Measurements from ENCODE around the gene ZNF518A. TPM values are rescaled to one million over a fixed set of nuclear protein-coding genes. Genes with fewer than 3 reads are reported as not detected.

The ZNF518A gene, protein sequence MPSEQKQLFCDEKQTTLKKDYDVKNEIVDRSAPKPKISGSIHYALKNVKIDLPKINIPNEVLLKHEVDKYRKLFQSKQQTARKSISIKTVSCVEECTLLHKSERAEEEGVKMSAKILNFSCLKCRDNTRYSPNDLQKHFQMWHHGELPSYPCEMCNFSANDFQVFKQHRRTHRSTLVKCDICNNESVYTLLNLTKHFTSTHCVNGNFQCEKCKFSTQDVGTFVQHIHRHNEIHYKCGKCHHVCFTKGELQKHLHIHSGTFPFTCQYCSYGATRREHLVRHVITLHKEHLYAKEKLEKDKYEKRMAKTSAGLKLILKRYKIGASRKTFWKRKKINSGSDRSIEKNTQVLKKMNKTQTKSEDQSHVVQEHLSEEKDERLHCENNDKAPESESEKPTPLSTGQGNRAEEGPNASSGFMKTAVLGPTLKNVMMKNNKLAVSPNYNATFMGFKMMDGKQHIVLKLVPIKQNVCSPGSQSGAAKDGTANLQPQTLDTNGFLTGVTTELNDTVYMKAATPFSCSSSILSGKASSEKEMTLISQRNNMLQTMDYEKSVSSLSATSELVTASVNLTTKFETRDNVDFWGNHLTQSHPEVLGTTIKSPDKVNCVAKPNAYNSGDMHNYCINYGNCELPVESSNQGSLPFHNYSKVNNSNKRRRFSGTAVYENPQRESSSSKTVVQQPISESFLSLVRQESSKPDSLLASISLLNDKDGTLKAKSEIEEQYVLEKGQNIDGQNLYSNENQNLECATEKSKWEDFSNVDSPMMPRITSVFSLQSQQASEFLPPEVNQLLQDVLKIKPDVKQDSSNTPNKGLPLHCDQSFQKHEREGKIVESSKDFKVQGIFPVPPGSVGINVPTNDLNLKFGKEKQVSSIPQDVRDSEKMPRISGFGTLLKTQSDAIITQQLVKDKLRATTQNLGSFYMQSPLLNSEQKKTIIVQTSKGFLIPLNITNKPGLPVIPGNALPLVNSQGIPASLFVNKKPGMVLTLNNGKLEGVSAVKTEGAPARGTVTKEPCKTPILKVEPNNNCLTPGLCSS (N-terminal part only)
- total RNA-seq: 10 to 100 TPM; 22.4 to 24.0 TPM
- 10 to 100 TPM; 11.1 to 12.4 TPM for polyA plus RNA-seq

DNA sequence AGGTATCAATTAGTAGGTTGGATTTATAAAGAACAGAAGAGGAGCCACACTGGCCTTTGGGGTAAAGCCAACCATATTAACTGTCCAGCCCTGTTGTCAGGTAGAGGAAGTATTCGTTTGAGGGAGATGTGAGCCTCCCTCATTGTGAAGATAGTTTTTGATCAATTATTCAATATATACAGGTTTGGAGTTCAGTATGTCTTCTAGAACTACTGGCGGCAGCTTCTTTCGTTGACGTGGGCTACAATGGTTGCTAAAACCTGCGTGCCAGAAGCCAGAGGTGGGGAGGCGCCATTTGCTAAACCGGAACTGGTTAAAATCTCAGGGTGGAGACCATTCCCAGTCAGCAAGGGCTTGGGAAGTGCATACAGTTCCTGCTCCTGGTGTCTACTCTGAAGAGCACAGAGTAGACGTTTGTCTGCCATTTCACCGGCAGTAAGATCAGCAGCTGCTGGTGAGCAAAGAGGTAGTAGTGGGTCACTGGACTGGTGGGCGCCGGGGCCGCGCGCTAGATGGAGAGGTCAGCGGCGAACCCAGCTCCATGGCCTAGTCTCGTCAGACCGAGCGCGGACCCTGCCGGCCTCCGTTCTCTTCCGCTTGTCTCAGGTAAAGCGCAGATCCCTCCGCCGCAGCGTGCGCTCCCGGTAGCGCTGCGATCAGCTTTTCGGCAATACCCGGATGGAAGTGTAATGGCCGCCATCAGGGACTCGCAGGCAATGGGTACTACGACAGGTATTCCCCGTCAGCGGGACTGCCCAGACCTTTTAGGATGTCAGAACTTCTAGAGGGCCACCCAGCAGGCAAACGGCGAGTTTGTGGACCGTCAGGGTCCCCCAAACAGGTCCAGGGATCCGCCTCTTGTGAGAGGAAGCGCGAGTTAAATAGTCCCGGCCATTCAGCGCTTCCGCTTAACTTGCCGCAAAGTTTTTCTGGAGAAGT lies at the start of gene ZNF518A:
ZNF518A (plus strand) TSS at position 911 of the 939 bp plus-strand sequence. CDS start 26,026 bp downstream, outside the sequence.
- peaks cover 24 to 36% of the 10 kb centered on the region in 2 donors for H3K36me3 Mint-ChIP-seq

DNA sequence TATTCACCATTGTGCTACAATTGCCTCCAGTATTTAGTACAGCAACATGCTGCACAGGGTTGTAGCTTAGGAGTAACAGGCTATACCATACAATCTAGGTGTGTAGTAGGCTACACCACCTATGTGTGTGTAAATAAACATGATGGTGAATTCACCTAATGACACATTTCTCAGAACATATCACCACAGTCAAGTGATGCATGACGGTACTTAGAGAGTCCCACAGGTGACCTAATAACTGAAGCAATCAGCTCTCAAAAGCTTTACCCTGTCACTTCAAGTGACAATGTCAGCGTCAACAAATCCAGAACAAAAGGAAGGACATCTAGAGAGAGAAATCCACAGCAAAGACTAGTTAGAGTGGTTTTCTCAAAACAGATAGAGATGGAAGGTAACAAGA lies 47.9 kb upstream of the ZNF518A start:
- H3K4me3 Mint-ChIP-seq: no peak overlapping the region
- H3K36me3 Mint-ChIP-seq: peaks cover 15 to 44% of the 10 kb centered on the region in 2 donors
- H3K9me3 ChIP-seq (ENCODE audit: control insufficient read depth in 1 of 2, low read length in 2 of 2): no peaks in the 10 kb centered on the region
- H3K27me3 ChIP-seq (ENCODE audit: insufficient read depth, low read length): no peaks in the 10 kb centered on the region
- H3K27me3 Mint-ChIP-seq: no peaks in the 10 kb centered on the region
- intact Hi-C loops (cut with micrococcal nuclease): no loop called here
- DNase-seq: no peak
- H3K27ac Mint-ChIP-seq: no peak overlapping the region
- no peaks in the 10 kb centered on the region for H3K9me3 Mint-ChIP-seq
- no peaks in the 10 kb centered on the region for H3K36me3 ChIP-seq (ENCODE audit: insufficient read depth, low read length)
- ChIA-PET CTCF (ENCODE audit: partially characterized antibody) (interaction anchor here (1.0 kb wide), 1 partner anchor 65 kb away, joined by 4 read pairs; no protein-coding TSS in a partner anchor), POLR2A (ENCODE audit: partially characterized antibody) (interaction anchor here (1.2 kb wide), 1 partner anchor 48 kb away, joined by 3 read pairs; the partner anchor contains the start of gene ZNF518A)
- H3K4me3 ChIP-seq (ENCODE audit: low read length in 2 of 2): no peak overlapping the region
- no peaks in the 10 kb centered on the region for H3K4me1 ChIP-seq (ENCODE audit: insufficient read depth, low read length)
- H3K27ac ChIP-seq (ENCODE audit: low read depth, low read length): no peak overlapping the region
- no peaks in the 10 kb centered on the region for H3K4me1 Mint-ChIP-seq

More for the DNA sequence above, at the start of gene ZNF518A:
- Mint-ChIP-seq H3K9me3 (peaks cover 0 to 20% (median 11%) of the 10 kb centered on the region in 8 donors), H3K4me3 (peak within 1 kb of the TSS; percentile 90 to 98 (median 96)), H3K27ac (peak within 1 kb of the TSS; percentile 99 to 100 (median 99)), H3K27me3 (peaks cover 20 to 31% of the 10 kb centered on the region in 2 donors), H3K4me1 (peaks cover 11 to 23% (median 17%) of the 10 kb centered on the region in 4 donors)
- Histone ChIP-seq H3K36me3 (ENCODE audit: insufficient read depth, low read length) (peaks cover 3% of the 10 kb centered on the region), H3K4me1 (ENCODE audit: insufficient read depth, low read length) (peaks cover 17% of the 10 kb centered on the region), H3K9me3 (ENCODE audit: control insufficient read depth in 1 of 2, low read length in 2 of 2) (no peaks in the 10 kb centered on the region), H3K4me3 (ENCODE audit: low read length in 2 of 2) (peak within 1 kb of the TSS; percentile 96 to 99), H3K27ac (ENCODE audit: low read depth, low read length) (peak within 1 kb of the TSS; percentile 97), H3K27me3 (ENCODE audit: insufficient read depth, low read length) (peaks cover 9% of the 10 kb centered on the region)
- intact Hi-C loops (cut with micrococcal nuclease): loop anchor here (1.0 kb wide), 4 partner anchors 39 to 435 kb away; partner anchors contain the start of genes CC2D2B and CCNJ
- peak; percentile 90 to 95 (median 94) for DNase-seq
- CTCF ChIA-PET (ENCODE audit: partially characterized antibody): interaction anchor here (0.8 to 2.4 kb wide), 6 partner anchors 16 to 436 kb away, joined by 3 to 34 read pairs (median 4); partner anchors contain the start of gene TCTN3
- POLR2A ChIA-PET (ENCODE audit: partially characterized antibody): interaction anchor here (0.9 to 2.4 kb wide), 16 partner anchors 9 to 1190 kb away, joined by 3 to 378 read pairs (median 4); partner anchors contain the start of genes CC2D2B, CCNJ, FRAT1 and TCTN3

DNA sequence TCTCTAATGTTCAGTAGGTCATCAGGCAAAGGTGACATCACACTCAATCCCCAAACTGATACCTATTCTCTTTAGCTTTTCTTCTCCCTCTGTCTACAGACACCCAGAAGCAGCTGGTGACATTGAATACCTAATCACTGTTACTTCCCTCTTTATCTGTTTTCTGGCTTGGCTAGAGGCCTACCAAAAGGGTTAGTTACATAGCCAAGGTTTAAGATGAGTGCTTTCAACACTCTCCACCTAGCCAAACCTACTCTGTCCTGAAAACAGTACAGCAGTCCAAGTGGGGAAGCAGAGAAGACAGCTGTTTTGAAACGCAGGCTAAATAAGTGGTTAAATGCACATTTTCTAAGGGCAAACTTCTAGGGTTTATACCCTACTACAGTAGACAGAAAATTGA lies 47.3 kb upstream of the ZNF518A start:
- Histone ChIP-seq H3K36me3 (ENCODE audit: insufficient read depth, low read length) (no peaks in the 10 kb centered on the region), H3K4me1 (ENCODE audit: insufficient read depth, low read length) (no peaks in the 10 kb centered on the region), H3K4me3 (ENCODE audit: low read length in 2 of 2) (no peak overlapping the region), H3K9me3 (ENCODE audit: control insufficient read depth in 1 of 2, low read length in 2 of 2) (no peaks in the 10 kb centered on the region), H3K27me3 (ENCODE audit: insufficient read depth, low read length) (no peaks in the 10 kb centered on the region), H3K27ac (ENCODE audit: low read depth, low read length) (no peak overlapping the region)
- Mint-ChIP-seq H3K4me1 (no peaks in the 10 kb centered on the region), H3K27me3 (no peaks in the 10 kb centered on the region), H3K4me3 (no peak overlapping the region), H3K9me3 (no peaks in the 10 kb centered on the region), H3K27ac (no peak overlapping the region), H3K36me3 (peaks cover 16 to 46% of the 10 kb centered on the region in 2 donors)
- intact Hi-C loops (cut with micrococcal nuclease): no loop called here
- DNase-seq: no peak
- ChIA-PET CTCF (ENCODE audit: partially characterized antibody) (interaction anchor here (0.8 to 1.0 kb wide), 2 partner anchors 10 to 66 kb away, joined by 3 to 4 read pairs; no protein-coding TSS in a partner anchor), POLR2A (ENCODE audit: partially characterized antibody) (interaction anchor here (0.8 to 1.2 kb wide), 2 partner anchors 39 to 47 kb away, joined by 3 read pairs; partner anchors contain the start of gene ZNF518A)

DNA sequence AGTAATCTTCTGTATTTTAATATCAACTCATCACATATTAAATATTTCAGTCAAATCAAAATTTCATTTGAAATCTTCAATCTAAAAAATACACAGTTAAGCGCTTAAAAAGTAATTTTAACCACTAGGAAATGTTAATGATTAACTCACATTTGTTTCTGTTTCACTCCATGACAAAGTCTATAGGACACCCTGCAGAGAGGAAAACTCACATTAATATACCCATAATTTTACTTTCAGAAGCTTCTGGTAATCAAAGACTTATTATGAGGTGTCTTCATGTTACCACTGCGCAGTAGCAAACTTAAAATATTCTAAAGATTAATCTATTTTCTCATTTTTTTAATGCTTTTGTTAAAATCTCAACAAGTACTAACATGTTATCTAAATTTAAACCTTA lies 41.0 kb upstream of the ZNF518A start:
- ChIA-PET CTCF (ENCODE audit: partially characterized antibody) (interaction anchor here (0.9 to 3.2 kb wide), 5 partner anchors 40 to 395 kb away, joined by 3 to 34 read pairs (median 13); partner anchors contain the start of genes TCTN3 and ZNF518A), POLR2A (ENCODE audit: partially characterized antibody) (interaction anchor here (0.8 to 5.6 kb wide), 11 partner anchors 15 to 1648 kb away, joined by 3 to 378 read pairs (median 3); partner anchors contain the start of genes ALDH18A1, CC2D2B, CCNJ and TCTN3)
- Mint-ChIP-seq H3K27me3 (peaks cover 19 to 23% of the 10 kb centered on the region in 2 donors), H3K27ac (peak overlapping the region in 6 of 7 donors; percentile 16 to 100 (median 99)), H3K4me3 (peak overlapping the region; percentile 36 to 97 (median 92)), H3K4me1 (peaks cover 5 to 11% (median 7%) of the 10 kb centered on the region in 4 donors), H3K9me3 (peaks cover 0 to 22% (median 9%) of the 10 kb centered on the region in 8 donors), H3K36me3 (peaks cover 18 to 24% of the 10 kb centered on the region in 2 donors)
- Histone ChIP-seq H3K4me1 (ENCODE audit: insufficient read depth, low read length) (peaks cover 12% of the 10 kb centered on the region), H3K27me3 (ENCODE audit: insufficient read depth, low read length) (peaks cover 9% of the 10 kb centered on the region), H3K4me3 (ENCODE audit: low read length in 2 of 2) (peak overlapping the region in 1 of 2 donors; percentile 88), H3K27ac (ENCODE audit: low read depth, low read length) (no peak overlapping the region), H3K9me3 (ENCODE audit: control insufficient read depth in 1 of 2, low read length in 2 of 2) (no peaks in the 10 kb centered on the region), H3K36me3 (ENCODE audit: insufficient read depth, low read length) (no peaks in the 10 kb centered on the region)
- no peak for DNase-seq
- intact Hi-C loops (cut with micrococcal nuclease): loop anchor here (1.0 kb wide), 2 partner anchors 46 to 395 kb away; partner anchors contain the start of gene CCNJ

DNA sequence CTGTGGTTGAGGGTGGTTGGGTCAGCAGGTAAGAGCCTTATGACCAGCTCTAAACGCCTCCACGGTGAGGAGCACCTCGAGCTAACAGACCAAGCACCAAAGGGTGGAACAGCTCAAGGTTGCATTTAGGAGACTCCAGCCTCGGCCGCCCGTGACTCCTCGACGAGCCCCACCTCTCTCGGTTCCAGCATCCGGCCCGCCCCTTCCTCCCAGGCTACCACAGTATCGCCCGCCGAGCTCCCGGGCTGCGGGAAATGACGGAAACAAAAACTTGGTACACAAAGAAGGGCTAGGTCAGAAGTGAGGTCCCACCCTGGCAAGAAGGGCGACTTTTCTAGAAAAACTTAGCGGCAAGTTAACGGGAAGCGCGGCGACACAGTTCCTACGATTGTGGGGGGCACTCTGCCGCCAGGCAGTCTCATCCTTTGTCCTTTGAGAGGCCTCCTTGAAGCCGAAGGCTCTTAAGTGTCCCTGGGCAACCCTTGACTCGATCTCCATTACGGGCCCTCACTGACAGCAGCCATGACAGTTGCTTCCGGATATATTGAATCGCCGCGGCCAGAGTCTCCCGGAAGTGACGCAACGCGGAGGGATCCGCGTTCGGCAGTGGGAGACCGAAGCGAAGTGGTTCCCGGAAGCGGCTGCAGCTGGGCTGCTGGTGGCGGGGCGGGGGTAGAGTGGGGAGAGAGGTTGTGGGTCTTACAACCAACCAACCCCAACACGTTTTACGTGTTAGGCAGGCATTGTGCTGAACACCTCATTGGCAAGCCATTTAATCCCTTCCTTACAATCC lies 40.2 kb upstream of the ZNF518A start:
- Histone ChIP-seq H3K4me1 (ENCODE audit: insufficient read depth, low read length) (peaks cover 12% of the 10 kb centered on the region), H3K4me3 (ENCODE audit: low read length in 2 of 2) (peak overlapping the region; percentile 71 to 88), H3K9me3 (ENCODE audit: control insufficient read depth in 1 of 2, low read length in 2 of 2) (no peaks in the 10 kb centered on the region), H3K36me3 (ENCODE audit: insufficient read depth, low read length) (no peaks in the 10 kb centered on the region), H3K27ac (ENCODE audit: low read depth, low read length) (peak overlapping the region; percentile 91), H3K27me3 (ENCODE audit: insufficient read depth, low read length) (peaks cover 9% of the 10 kb centered on the region)
- H3K4me1 Mint-ChIP-seq: peaks cover 5 to 11% (median 7%) of the 10 kb centered on the region in 4 donors
- peak overlapping the region; percentile 98 to 100 (median 99) for H3K27ac Mint-ChIP-seq
- POLR2A ChIA-PET (ENCODE audit: partially characterized antibody): interaction anchor here (0.8 to 5.6 kb wide), 13 partner anchors 16 to 1647 kb away, joined by 3 to 378 read pairs (median 3); partner anchors contain the start of genes ALDH18A1, CC2D2B, CCNJ and TCTN3
- H3K27me3 Mint-ChIP-seq: peaks cover 23 to 26% of the 10 kb centered on the region in 2 donors
- peaks cover 15 to 18% of the 10 kb centered on the region in 2 donors for H3K36me3 Mint-ChIP-seq
- H3K4me3 Mint-ChIP-seq: peak overlapping the region; percentile 91 to 97 (median 96)
- H3K9me3 Mint-ChIP-seq: peaks cover 0 to 24% (median 9%) of the 10 kb centered on the region in 8 donors
- CTCF ChIA-PET (ENCODE audit: partially characterized antibody): interaction anchor here (0.9 to 3.2 kb wide), 4 partner anchors 40 to 396 kb away, joined by 3 to 34 read pairs (median 14); partner anchors contain the start of genes TCTN3 and ZNF518A
- DNase-seq: peak; percentile 89 to 94 (median 91)
- intact Hi-C loops (cut with micrococcal nuclease): loop anchor here (1.0 to 2.0 kb wide), 4 partner anchors 40 to 396 kb away; partner anchors contain the start of genes CCNJ and ZNF518A

All from CD4-positive, alpha-beta memory T cell (primary cell).